H1 (cell line): ENCODE results near the gene OGFOD1. TPM values are rescaled to one million over a fixed set of nuclear protein-coding genes. Genes with fewer than 3 reads are reported as not detected.

Experiments
- CTCF ChIA-PET: fragments of 300-600 bp; sonication (Branson Sonifier 250); formaldehyde crosslinking; loops from one replicate; lab custom pipeline; 2021; ENCODE audit not compliant: partially characterized antibody; lab: Charles Lee
- POLR2A ChIA-PET: fragments of 300-600 bp; sonication (Branson Sonifier 250); formaldehyde crosslinking; loops from one replicate; lab custom pipeline; 2021; ENCODE audit warnings: inconsistent platforms; ENCODE audit not compliant: partially characterized antibody; lab: Charles Lee
- DNase-seq, 2 experiments: peaks; one replicate each; pipeline versions ENCODE4 v3.0.0 to v3.0.0-alpha.2; 2010 to 2022; ENCODE audit warnings: low spot score in 2 of 2, low read depth in 1 of 2, mixed read lengths in 1 of 2
- FAIRE-seq: peaks from 2 replicates; lab custom pipeline; 2011; peaks lifted over from hg19 to GRCh38; lab: Jason Lieb, UNC
- H2AFZ ChIP-seq: 2 replicates; pipeline ENCODE4 v1.8.1; 2012; ENCODE audit warnings: low read length, inconsistent platforms
- H2AK5ac ChIP-seq: 2 replicates; pipeline ENCODE4 v1.6.1; 2013; ENCODE audit warnings: low read depth, low read length
- H2BK120ac ChIP-seq: replicated peaks from 2 replicates; pipeline ENCODE3; 2013; ENCODE audit warnings: low read depth, low read length, inconsistent platforms
- H2BK12ac ChIP-seq: 2 replicates; pipeline ENCODE4 v1.6.1; 2013; ENCODE audit warnings: low read depth, low read length
- H2BK15ac ChIP-seq: 2 replicates; pipeline ENCODE4 v1.6.1; 2013; ENCODE audit warnings: low read length
- H2BK20ac ChIP-seq: 2 replicates; pipeline ENCODE4 v1.6.1; 2013; ENCODE audit warnings: low read length
- H2BK5ac ChIP-seq: 2 replicates; pipeline ENCODE4 v1.6.1; 2013; ENCODE audit warnings: low read depth, low read length
- H3K14ac ChIP-seq: 2 replicates; pipeline ENCODE4 v1.6.1; 2013; ENCODE audit warnings: inconsistent platforms; ENCODE audit not compliant: insufficient read length
- H3K18ac ChIP-seq: 2 replicates; pipeline ENCODE4 v1.6.1; 2013; ENCODE audit warnings: low read length; ENCODE audit errors: extremely low read depth
- H3K23ac ChIP-seq: 2 replicates; pipeline ENCODE4 v1.6.1; 2013; ENCODE audit warnings: inconsistent platforms; ENCODE audit not compliant: insufficient read length
- H3K23me2 ChIP-seq: 2 replicates; pipeline ENCODE4 v1.6.1; 2013; ENCODE audit warnings: low read depth, low read length
- H3K27ac ChIP-seq: 2 replicates; pipeline ENCODE4 v1.6.1; 2011; ENCODE audit warnings: low read depth, low read length, inconsistent platforms
- H3K27me3 ChIP-seq, 4 experiments: replicated peaks in 1 of 4; 1 replicate in 1 of 4; 2 replicates in 3 of 4; pipeline versions ENCODE4 v1.6.1 to v1.8.1; 2011 to 2013; ENCODE audit warnings: low read length in 3 of 4, mild to moderate bottlenecking in 3 of 4, inconsistent platforms in 2 of 4, mixed read lengths in 2 of 4, moderate library complexity in 1 of 4; ENCODE audit not compliant: control insufficient read depth in 3 of 4, insufficient read depth in 3 of 4; ENCODE audit errors: extremely low read depth in 1 of 4
- H3K36me3 ChIP-seq, 4 experiments: 2 replicates each; pipeline versions ENCODE4 v1.6.1 to v1.8.1; 2011 to 2013; ENCODE audit warnings: mild to moderate bottlenecking in 4 of 4, low read length in 3 of 4, moderate library complexity in 2 of 4, control low read depth in 1 of 4, inconsistent platforms in 1 of 4; ENCODE audit not compliant: insufficient read depth in 4 of 4, control insufficient read depth in 2 of 4
- H3K4ac ChIP-seq: replicated peaks from 2 replicates; pipeline ENCODE3; 2013; ENCODE audit warnings: low read length, low read depth, mixed read lengths, inconsistent platforms; ENCODE audit not compliant: insufficient read length
- H3K4me1 ChIP-seq, 4 experiments: replicated peaks in 1 of 4; 1 replicate in 1 of 4; 2 replicates in 3 of 4; pipeline versions ENCODE4 v1.6.1 to v1.8.1; 2011 to 2013; ENCODE audit warnings: low read length in 3 of 4, inconsistent platforms in 2 of 4, mixed read lengths in 1 of 4; ENCODE audit not compliant: insufficient read depth in 4 of 4, control insufficient read depth in 3 of 4
- H3K4me2 ChIP-seq, 2 experiments: 2 replicates each; pipeline versions ENCODE4 v1.6.1 to v1.8.1; 2011 to 2013; ENCODE audit warnings: low read depth in 2 of 2, low read length in 2 of 2, control low read depth in 1 of 2, inconsistent platforms in 1 of 2, mild to moderate bottlenecking in 1 of 2; ENCODE audit not compliant: insufficient read depth in 1 of 2
- H3K4me3 ChIP-seq, 4 experiments: fragments of 200-600, 300-600 bp in 1 of 4; sonication (generic), shearing (Covaris generic), sonication (Bioruptor Twin) in 1 of 4; 2 replicates each; pipeline versions ENCODE4 v1.5.1 to v1.8.1; 2011 to 2016; ENCODE audit warnings: low read length in 4 of 4, low read depth in 3 of 4, control low read depth in 2 of 4, inconsistent platforms in 2 of 4, mild to moderate bottlenecking in 2 of 4, mixed read lengths in 1 of 4, moderate library complexity in 1 of 4; ENCODE audit not compliant: insufficient read depth in 2 of 4; ENCODE audit errors: extremely low read depth in 1 of 4
- H3K56ac ChIP-seq: replicated peaks from 2 replicates; pipeline ENCODE3; 2013; ENCODE audit warnings: low read depth, mild to moderate bottlenecking, mixed read lengths, low read length, inconsistent platforms; ENCODE audit not compliant: insufficient read length
- H3K79me1 ChIP-seq: 2 replicates; pipeline ENCODE4 v1.6.1; 2013; ENCODE audit warnings: low read depth, low read length, control low read depth
- H3K79me2 ChIP-seq, 2 experiments: 2 replicates each; pipeline versions ENCODE4 v1.6.1 to v1.8.1; 2012 to 2013; ENCODE audit warnings: low read length in 2 of 2, mild to moderate bottlenecking in 2 of 2, inconsistent platforms in 1 of 2; ENCODE audit not compliant: insufficient read depth in 2 of 2, control insufficient read depth in 1 of 2
- H3K9ac ChIP-seq, 4 experiments: replicated peaks in 1 of 4; 1 replicate in 1 of 4; 2 replicates in 3 of 4; pipeline versions ENCODE4 v1.6.1 to v1.8.1; 2011 to 2013; ENCODE audit warnings: low read depth in 3 of 4, low read length in 3 of 4, control low read depth in 2 of 4, mild to moderate bottlenecking in 2 of 4, moderate library complexity in 2 of 4, inconsistent platforms in 1 of 4; ENCODE audit errors: extremely low read depth in 1 of 4
- H3K9me3 ChIP-seq, 2 experiments: 2 replicates each; pipeline versions ENCODE4 v1.6.1 to v1.8.1; 2012 to 2013; ENCODE audit warnings: mild to moderate bottlenecking in 2 of 2, moderate library complexity in 2 of 2, control low read depth in 1 of 2, inconsistent platforms in 1 of 2, low read depth in 1 of 2, low read length in 1 of 2, mixed read lengths in 1 of 2; ENCODE audit not compliant: insufficient read depth in 2 of 2
- H4K20me1 ChIP-seq, 2 experiments: replicated peaks in 1 of 2; 2 replicates each; pipeline versions ENCODE3 to v1.8.1; 2011 to 2013; ENCODE audit warnings: inconsistent platforms in 2 of 2, low read length in 2 of 2, mild to moderate bottlenecking in 1 of 2; ENCODE audit not compliant: insufficient read depth in 2 of 2, control insufficient read depth in 1 of 2
- H4K5ac ChIP-seq: 2 replicates; pipeline ENCODE4 v1.6.1; 2013; ENCODE audit warnings: low read length, low read depth, mixed read lengths, inconsistent platforms; ENCODE audit not compliant: insufficient read length
- H4K8ac ChIP-seq: 2 replicates; pipeline ENCODE4 v1.8.0; 2013; ENCODE audit warnings: mild to moderate bottlenecking, moderate library complexity, low read length, inconsistent platforms; ENCODE audit not compliant: insufficient read depth; ENCODE audit errors: extremely low read depth
- H4K91ac ChIP-seq: replicated peaks from 2 replicates; pipeline ENCODE3; 2013; ENCODE audit warnings: low read length, mixed read lengths, inconsistent platforms; ENCODE audit not compliant: insufficient read length
- WGBS, 2 experiments: shearing (Covaris generic) in 1 of 2; methylation state at CpG; one replicate each; pipeline versions ENCODE4 v1.1.6 to v1.1.7; 2013 to 2015; ENCODE audit warnings: low lambda C conversion rate in 2 of 2, mixed read lengths in 2 of 2, inconsistent platforms in 1 of 2, low coverage in 1 of 2, missing lambda C conversion rate in 1 of 2; ENCODE audit not compliant: insufficient replicate concordance in 2 of 2, insufficient coverage in 1 of 2, insufficient read length in 1 of 2; ENCODE audit errors: extremely low coverage in 1 of 2, missing lambda C conversion rate in 1 of 2; 5-methylcytosine and 5-hydroxymethylcytosine counted together
- polyA plus RNA-seq, 7 experiments: library from polyadenylated mRNA; depleted of rRNA in 3 of 7; stranded (reverse) in 5 of 7; unstranded in 2 of 7; fragments of >200 nt in 5 of 7; fragments of 200-250 nt in 2 of 7; gene quantifications; 1 replicate in 5 of 7; 2 replicates in 1 of 7; 4 replicates in 1 of 7; pipeline versions ENCODE4 v1.2.1 to v1.2.3, GENCODE V29; 2011 to 2013; ENCODE audit warnings: missing spikeins in 2 of 7, mixed read lengths in 2 of 7
- total RNA-seq: library from RNA; stranded (reverse); fragmentation: NEBNext Ultra II Directional; extraction: Animal tissue kit (Norgen Biotek cat#: 25700); gene quantifications from 2 replicates; pipeline ENCODE4 v1.2.1, GENCODE V29; 2021

OGFOD1 gene
- total and polyA plus RNA-seq, 2 of the 8 experiments (the other 6 are each of a cell fraction or from before 2014, with no cell fraction given), result 24.6 to 61.4 TPM

- H4K5ac ChIP-seq, result no peak overlapping the region
- H3K4me3 ChIP-seq, result no peak overlapping the region
- H3K4ac ChIP-seq, result no peak overlapping the region
- peaks cover 0 to 6% (median 3%) of the 10 kb centered on the region in 4 experiments; a peak in 3 of 7 replicates for H3K27me3 ChIP-seq
- H3K14ac ChIP-seq, result no peak overlapping the region
- no peak overlapping the region for H4K91ac ChIP-seq
- H3K9me3 ChIP-seq, result no peaks in the 10 kb centered on the region
- H3K79me1 ChIP-seq, result no peaks in the 10 kb centered on the region
- H3K56ac ChIP-seq, result no peak overlapping the region
- H4K8ac ChIP-seq, result no peak overlapping the region
- no peak for DNase-seq
- no peak for FAIRE-seq
- H2BK20ac ChIP-seq, result no peak overlapping the region
- no peak overlapping the region for H3K18ac ChIP-seq
- H3K9ac ChIP-seq, result no peak overlapping the region
- H3K27ac ChIP-seq, result no peak overlapping the region
- H2BK15ac ChIP-seq, result no peak overlapping the region
- ChIA-PET POLR2A (no interaction called here), CTCF (interaction anchor here (0.6 kb wide), 1 partner anchor 383 kb away, joined by 3 read pairs; no protein-coding TSS in a partner anchor)
- H3K23me2 ChIP-seq, result peaks cover 6% of the 10 kb centered on the region; the same call in 1 of the 2 replicates
- no peak overlapping the region for H2AFZ ChIP-seq
- H2AK5ac ChIP-seq, result no peak overlapping the region
- no peaks in the 10 kb centered on the region for H3K36me3 ChIP-seq
- H2BK12ac ChIP-seq, result no peak overlapping the region
- H2BK5ac ChIP-seq, result no peak overlapping the region
- peaks cover 2 to 4% of the 10 kb centered on the region in 2 experiments for H4K20me1 ChIP-seq
- H3K4me2 ChIP-seq, result no peak overlapping the region
- 81% methylated on average over 8 of the region's 8 CpGs; no CpG with 5 or more reads in 1 of the 2 experiments for WGBS, 2 experiments
- H3K23ac ChIP-seq, result no peak overlapping the region
- H3K79me2 ChIP-seq, result peaks cover 0 to 26% of the 10 kb centered on the region in 2 experiments; a peak in 1 of 4 replicates
- H2BK120ac ChIP-seq, result no peak overlapping the region
- peaks cover 0 to 16% (median 8%) of the 10 kb centered on the region in 4 experiments; a peak in 6 of 7 replicates for H3K4me1 ChIP-seq
Observed at GRCh38 chr16:56419740-56420548, 31.4 kb upstream of the OGFOD1 start.
